HG02973 (cell line): ENCODE results near the gene CCDC196.

ENCODE experiments used
- ATAC-seq: cut with Tn5 transposase; IDR thresholded peaks from one replicate; pipeline ENCODE4 v1.9.1; 2021; ENCODE audit warnings: moderate library complexity; ENCODE audit not compliant: unreplicated experiment

Gene CCDC196, protein sequence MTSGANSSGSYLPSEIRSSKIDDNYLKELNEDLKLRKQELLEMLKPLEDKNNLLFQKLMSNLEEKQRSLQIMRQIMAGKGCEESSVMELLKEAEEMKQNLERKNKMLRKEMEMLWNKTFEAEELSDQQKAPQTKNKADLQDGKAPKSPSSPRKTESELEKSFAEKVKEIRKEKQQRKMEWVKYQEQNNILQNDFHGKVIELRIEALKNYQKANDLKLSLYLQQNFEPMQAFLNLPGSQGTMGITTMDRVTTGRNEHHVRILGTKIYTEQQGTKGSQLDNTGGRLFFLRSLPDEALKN

DNA sequence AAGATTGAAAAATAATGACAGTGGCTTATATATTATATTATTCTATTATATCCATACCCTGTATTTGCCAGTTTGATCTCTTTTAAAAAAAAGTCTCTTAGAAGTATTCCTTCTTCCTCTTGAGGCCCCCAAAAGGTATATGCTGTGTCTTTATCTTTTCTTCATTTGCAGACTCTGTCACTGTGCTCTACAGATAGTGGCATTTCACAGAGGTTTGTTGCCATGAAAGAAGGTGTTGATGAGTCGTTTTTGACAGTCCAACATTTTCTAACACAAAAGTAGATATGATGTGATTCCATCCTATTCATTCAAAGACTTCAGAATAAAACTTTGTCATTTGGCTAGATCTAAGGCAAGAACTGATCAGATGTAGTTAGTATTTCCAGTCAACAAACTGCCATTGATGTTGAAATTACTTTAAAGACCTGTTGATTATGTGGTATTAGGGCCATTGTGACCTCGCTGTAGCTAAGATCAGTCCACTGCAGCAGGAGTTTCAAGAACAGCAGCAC lies at the start of gene CCDC196:
Gene CCDC196, plus strand, starts transcription at position 462 of the 512 bp plus-strand sequence. CDS start 132 bp downstream, outside the sequence.
- ATAC-seq = no peak

DNA sequence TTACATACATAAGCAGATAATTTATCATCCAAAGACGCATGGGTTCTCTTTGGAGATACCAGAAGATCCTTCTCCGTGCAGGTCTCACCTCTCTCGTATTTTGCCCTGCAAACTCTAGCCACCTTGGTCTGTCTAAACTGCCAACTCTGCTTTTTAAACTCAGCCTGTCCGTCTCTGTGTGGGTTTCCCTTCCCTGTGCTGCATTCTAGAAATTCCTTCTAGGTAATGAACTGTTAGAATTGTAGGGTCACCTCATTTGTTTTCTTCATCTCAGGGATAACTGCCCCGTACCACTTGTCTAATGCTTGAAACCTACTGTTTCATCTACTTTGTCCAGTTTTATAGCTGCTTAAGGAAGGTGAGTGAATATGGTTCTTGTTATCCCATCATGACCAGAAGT lies 45.4 kb upstream of the CCDC196 start:
- ATAC-seq = no peak

DNA sequence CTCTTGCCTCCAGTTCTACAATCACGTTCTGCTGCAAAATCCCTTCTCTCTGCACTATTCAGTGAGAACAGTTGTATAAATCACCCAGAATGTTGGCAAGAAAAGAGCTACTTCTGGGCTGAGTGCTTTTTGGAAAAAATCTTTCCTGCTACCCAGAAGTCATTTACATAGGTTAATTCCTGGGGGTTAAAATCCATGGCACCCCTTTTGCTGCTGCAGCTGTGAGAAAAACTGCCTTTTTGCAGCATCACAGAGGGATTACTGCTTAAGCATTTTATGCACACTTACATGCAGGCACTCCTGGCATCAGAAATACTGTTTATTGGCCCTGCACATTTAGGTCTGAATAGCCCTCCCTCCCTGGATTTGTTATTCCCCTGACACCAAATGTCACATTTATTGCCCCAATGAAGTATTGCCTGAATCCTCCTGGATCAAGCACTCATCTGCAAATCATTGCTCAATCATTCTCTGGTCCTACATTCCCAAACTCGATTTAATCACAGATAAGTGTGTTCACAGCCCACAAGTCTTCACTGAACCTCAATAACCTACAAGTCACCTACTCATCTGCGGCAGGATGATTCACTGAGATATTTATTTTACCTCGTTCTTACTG lies 43.1 kb upstream of the CCDC196 start:
- no peak for ATAC-seq

- no peak for ATAC-seq
These were observed 42.4 kb upstream of the CCDC196 start for GRCh38 chr14:66443785-66444184.

- ATAC-seq = no peak
These were observed 41.8 kb upstream of the CCDC196 start for GRCh38 chr14:66444271-66444927.

- ATAC-seq = no peak
These were observed 40.2 kb upstream of the CCDC196 start for GRCh38 chr14:66445936-66446335.

DNA sequence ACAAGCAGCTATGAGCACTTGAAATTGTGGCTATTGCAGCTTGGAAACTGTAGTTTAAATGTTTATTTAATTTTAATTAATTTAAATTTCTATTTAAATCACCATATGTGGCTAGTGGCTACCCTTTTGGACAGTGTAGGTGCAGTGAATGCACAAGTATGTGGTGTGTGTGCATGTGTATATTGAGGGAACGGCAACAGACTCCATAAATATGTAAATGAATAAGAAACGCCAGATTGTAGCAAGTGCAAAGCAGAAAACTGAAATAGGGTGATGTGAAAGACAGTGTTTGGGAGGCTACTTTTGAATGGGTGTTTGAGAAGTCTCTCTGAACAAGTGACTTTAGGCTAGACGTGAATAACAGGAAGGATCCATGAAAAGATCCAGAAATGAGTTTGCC lies 32.7 kb upstream of the CCDC196 start:
- no peak for ATAC-seq

DNA sequence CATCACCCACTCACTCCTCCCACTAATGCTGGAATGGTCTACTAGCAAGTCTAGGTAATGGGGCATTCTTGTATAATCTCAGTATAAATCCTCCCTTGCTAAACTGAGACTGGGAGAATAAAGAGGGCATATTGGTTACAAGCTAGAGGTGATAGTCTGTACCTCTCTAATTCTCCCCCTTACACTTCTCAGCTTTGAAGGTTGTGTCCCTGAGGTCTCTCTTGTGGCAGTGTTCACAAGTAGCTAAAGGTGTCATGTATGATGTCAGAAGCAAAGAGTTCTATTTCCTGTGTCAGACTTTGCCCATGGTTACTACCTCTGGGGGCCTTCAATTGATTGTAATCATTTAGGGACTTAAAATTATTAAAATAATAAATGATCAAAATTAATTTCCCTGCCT lies 26.6 kb upstream of the CCDC196 start:
- no peak for ATAC-seq

- ATAC-seq = no peak
These were observed 21.9 kb upstream of the CCDC196 start for GRCh38 chr14:66464261-66464660.

- ATAC-seq = no peak
These were observed 17.3 kb upstream of the CCDC196 start for GRCh38 chr14:66468778-66469367.

DNA sequence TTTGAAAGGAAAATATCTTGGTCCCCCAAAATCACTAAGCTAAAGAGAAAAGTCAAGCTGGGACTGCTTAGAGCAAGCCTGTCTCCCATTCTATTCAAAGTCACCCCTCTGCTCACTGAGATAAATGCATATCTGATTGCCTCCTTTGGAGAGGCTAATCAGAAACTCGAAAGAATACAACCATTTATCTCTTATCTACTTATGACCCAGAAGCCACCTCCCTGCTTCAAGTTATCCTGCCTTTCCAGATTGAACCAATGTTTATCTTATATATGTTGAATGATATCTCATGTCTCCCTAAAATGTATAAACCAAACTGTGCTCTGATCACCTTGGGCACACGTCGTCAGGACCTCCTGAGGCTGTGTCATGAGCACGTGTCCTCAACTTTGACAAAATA lies 14.6 kb upstream of the CCDC196 start:
- ATAC-seq = no peak

- ATAC-seq = no peak
These were observed 13.9 kb upstream of the CCDC196 start for GRCh38 chr14:66472251-66472650.

- no peak for ATAC-seq
These were observed 12.9 kb upstream of the CCDC196 start for GRCh38 chr14:66473223-66473622.

- ATAC-seq = no peak
These were observed 9.2 kb upstream of the CCDC196 start for GRCh38 chr14:66476964-66477363.

- ATAC-seq = no peak
These were observed 8.6 kb upstream of the CCDC196 start for GRCh38 chr14:66477567-66477966.

GRCh38 chr14:66482873-66483272 lies 3.3 kb upstream of the CCDC196 start:
- no peak for ATAC-seq

DNA sequence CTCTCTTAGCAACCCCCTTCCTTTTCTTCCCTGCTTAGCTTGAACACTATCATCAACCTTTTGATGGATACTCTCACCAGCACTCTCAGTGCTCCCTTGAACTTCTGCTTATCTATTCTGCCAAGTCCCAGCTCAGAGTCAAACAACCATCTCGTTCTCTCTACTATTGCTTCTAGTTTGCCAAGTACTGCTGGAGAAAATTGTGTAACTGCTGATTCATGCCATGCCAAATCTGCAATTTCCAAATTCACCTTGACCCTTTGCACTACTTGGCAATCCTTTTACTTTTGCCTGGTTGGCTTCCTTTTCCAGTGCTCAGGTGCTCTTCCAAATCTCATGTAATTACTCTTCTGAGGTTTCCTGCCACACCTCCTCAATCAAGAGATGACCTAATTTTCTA lies 2.8 kb upstream of the CCDC196 start:
- no peak for ATAC-seq

GRCh38 chr14:66485029-66485428 lies 1.1 kb upstream of the CCDC196 start:
- ATAC-seq = no peak

GRCh38 chr14:66487164-66487563 lies 993 bp downstream of the CCDC196 start:
- ATAC-seq = no peak

DNA sequence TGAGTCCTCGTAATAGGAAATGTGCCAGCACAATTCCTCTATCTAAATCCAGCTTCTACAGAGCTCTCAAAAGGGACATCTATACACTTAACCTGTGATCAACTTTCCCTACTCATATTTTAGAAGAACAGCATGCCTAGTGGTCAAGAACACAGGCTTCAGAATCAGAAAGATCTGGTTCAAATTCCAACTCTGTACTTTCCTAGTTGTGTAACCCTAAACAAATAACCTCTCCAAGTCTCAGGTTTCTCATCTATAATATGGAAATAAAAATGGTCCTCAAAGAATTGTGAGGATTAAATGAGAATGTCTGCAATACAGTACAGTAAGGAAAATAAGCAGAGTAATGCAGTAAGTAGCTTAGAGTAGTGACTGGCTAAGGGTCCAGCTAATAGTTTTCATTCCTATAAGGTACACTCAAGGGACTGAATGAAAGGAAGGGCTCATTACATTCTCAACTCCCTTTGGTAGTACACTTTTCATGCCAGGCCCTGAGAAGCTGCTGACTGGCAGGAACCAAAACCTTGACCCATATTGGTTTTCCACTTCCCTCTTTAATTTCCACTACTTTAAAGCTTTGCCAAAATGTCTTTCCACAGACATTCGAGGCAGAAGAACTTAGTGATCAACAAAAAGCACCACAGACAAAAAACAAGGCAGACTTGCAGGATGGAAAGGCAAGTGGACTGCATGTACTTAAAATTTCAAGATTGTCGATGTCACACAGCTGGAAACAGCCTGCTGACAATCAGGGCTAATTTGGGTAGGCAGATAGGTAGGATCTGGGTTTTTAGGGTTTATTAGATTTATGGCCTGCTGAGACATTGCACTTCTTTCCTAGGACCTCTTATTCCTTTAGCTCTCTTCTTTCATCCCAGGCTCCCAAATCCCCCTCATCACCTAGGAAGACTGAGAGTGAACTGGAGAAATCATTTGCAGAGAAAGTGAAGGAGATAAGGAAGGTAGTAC lies 4.3 kb downstream of the CCDC196 start:
- ATAC-seq = no peak
